Left cardiac atrium (tissue), 4 donors: ENCODE data around the gene FANCI. TPM values are rescaled to one million over a fixed set of nuclear protein-coding genes. Genes with fewer than 3 reads are reported as not detected.
A peak's percentile ranks its signal among the peaks of the same experiment; 100 is the strongest.

Source experiments
- ATAC-seq, 2 donors: fragments of 200-7000 bp; cut with Tn5 transposase; one replicate each; pipeline ENCODE4 v1.9.1; 2020; ENCODE audit warnings: mild to moderate bottlenecking in 2 of 2, moderate library complexity in 2 of 2
- DNase-seq: peaks from one replicate; pipeline ENCODE4 v3.0.0-alpha.2; 2020
- intact Hi-C, 2 donors: fragments of 100-400 bp; cut with DNase I; formaldehyde crosslinking; loops; one replicate each; pipeline versions ENCODE4 v1.14.1 to v1.15.1; 2022 to 2023
- total RNA-seq, 2 donors: library from RNA; stranded (reverse); fragmentation: NEBNext Ultra II Directional; extraction: Animal tissue kit (Norgen Biotek cat#: 25700); gene quantifications; one replicate each; pipeline ENCODE4 v1.2.1, GENCODE V29; 2021
- donor health status: DM: no; HTN: yes; CAD: no.
- donor health status: DM: no; HTN: yes; CAD: no; lungs with severe emphysema.
- donor health status: DM: yes; HTN: yes; CAD: no.
- donor health status: Dilated cardiomyopathy.

Gene FANCI
- total RNA-seq, 2 donors from 2014 or later, result 4.8 TPM

- DNase-seq, result no peak
- intact Hi-C loops, result no loop called here
- no peak for ATAC-seq
These were observed 83.3 kb downstream of the FANCI start for GRCh38 chr15:89327113-89327512.

- intact Hi-C loops, result no loop called here
- no peak for ATAC-seq
- DNase-seq, result no peak
These were observed 84.8 kb downstream of the FANCI start for GRCh38 chr15:89328398-89329254.

GRCh38 chr15:89329329-89330084, 85.7 kb downstream of the FANCI start:
- ATAC-seq (no peak), DNase-seq (no peak)
- intact Hi-C loops, result no loop called here

- intact Hi-C loops, result no loop called here
- no peak for DNase-seq
- ATAC-seq, result no peak
These were observed 86.3 kb downstream of the FANCI start for GRCh38 chr15:89330119-89330518.

- intact Hi-C loops, result no loop called here
- DNase-seq (no peak), ATAC-seq (no peak)
These were observed 87.3 kb downstream of the FANCI start for GRCh38 chr15:89330881-89331595.

GRCh38 chr15:89332446-89332845, 88.7 kb downstream of the FANCI start:
- DNase-seq, result no peak
- ATAC-seq, result no peak
- intact Hi-C loops, result no loop called here

- ATAC-seq, result no peak
- intact Hi-C loops, result no loop called here
- no peak for DNase-seq
These were observed 89.5 kb downstream of the FANCI start for GRCh38 chr15:89333011-89333860.

GRCh38 chr15:89333959-89334509, 90.3 kb downstream of the FANCI start:
- DNase-seq, result no peak
- intact Hi-C loops, result no loop called here
- no peak for ATAC-seq

- ATAC-seq (peak; percentile 96 to 97), DNase-seq (peak; percentile 98)
- intact Hi-C loops, result no loop called here
These were observed 90.9 kb downstream of the FANCI start, which contains the start of gene POLG for GRCh38 chr15:89334510-89335297. TSS of gene POLG (minus strand) at chr15:89334824. CDS start at chr15:89333754, 1,070 bp downstream.

GRCh38 chr15:89335298-89336041, 91.7 kb downstream of the FANCI start:
- intact Hi-C loops, result no loop called here
- DNase-seq (no peak), ATAC-seq (peak in 1 of 2 donors; percentile 2)

- intact Hi-C loops, result no loop called here
- DNase-seq (no peak), ATAC-seq (no peak)
These were observed 94.3 kb downstream of the FANCI start for GRCh38 chr15:89338036-89338435.

GRCh38 chr15:89340573-89340972, 96.8 kb downstream of the FANCI start:
- ATAC-seq (peak in 1 of 2 donors; percentile 77), DNase-seq (no peak)
- intact Hi-C loops, result no loop called here

- no peak for ATAC-seq
- no peak for DNase-seq
- intact Hi-C loops, result no loop called here
These were observed 97.7 kb downstream of the FANCI start for GRCh38 chr15:89341316-89342005.

GRCh38 chr15:89342840-89343239, 99.1 kb downstream of the FANCI start:
- intact Hi-C loops, result no loop called here
- no peak for DNase-seq
- no peak for ATAC-seq

GRCh38 chr15:89345248-89345647, 101.5 kb downstream of the FANCI start:
- ATAC-seq (no peak), DNase-seq (no peak)
- intact Hi-C loops, result no loop called here

GRCh38 chr15:89346516-89347231, 102.9 kb downstream of the FANCI start:
- intact Hi-C loops, result no loop called here
- no peak for ATAC-seq
- no peak for DNase-seq
